Femur (tissue), 1 donor: Measurements from ENCODE around the gene SIGMAR1.

Experiments
- DNase-seq: peaks from one replicate; pipeline ENCODE4 v3.0.0-alpha.2; 2017

The SIGMAR1 gene

DNA sequence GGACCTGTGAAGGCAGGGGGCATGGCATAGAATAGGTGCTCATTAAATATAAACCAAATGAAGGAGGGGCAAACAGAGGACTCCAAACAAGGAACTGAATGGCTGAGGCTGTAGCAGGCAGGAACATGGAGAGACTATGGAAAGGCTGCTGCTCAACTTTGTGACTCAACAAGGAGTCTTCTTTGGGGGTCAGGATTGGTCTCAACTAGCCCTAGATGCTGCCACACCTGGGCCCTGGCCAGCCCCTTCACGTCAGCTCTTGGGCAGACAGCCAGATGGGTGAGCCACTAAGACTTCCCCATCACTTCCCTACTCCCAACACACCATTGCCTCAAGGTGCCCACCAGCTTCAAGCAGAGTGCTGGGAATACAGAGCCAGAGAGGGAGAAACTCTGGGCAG lies 36.7 kb downstream of the SIGMAR1 start:
- no peak for DNase-seq

DNA sequence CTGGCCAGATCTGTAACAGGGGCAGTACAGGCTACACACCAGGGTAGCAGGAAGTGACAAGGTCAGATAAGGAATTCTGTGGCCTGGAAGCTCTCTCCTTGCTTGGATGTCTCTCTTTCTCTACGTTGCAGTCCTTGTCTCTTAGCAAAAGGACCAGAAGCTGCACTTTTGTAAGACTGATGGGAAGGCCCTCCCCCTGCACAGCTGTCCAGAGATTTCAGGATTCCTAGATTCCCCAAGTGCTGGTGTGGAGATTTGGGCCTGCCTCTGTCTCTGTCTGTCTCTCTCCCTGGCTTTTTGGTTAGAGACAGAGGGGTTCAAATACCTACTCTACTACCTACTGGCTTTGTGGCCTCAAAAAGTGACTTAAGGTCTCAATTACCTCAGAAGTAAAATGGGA lies 38.0 kb downstream of the SIGMAR1 start:
- no peak for DNase-seq

DNA sequence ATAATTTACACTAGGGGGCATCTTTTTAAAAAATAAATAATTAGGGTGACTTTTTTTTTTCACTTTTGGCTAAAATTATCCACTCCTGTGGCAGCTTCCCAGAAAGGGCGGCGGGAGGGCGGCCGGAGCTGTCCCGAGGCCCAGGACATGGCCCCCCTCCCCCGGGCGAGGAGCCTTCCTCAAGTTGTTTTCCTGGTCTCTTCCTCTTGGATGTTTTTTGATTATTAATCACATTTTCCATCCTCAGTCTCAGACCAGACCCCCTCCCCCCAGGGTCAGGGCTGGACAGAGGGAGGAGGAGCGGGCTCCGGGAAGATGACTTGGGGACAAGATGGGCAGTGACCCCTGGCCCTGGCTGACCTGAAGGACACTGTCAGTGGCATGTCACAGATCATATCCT lies 43.4 kb downstream of the SIGMAR1 start:
- DNase-seq = no peak

DNA sequence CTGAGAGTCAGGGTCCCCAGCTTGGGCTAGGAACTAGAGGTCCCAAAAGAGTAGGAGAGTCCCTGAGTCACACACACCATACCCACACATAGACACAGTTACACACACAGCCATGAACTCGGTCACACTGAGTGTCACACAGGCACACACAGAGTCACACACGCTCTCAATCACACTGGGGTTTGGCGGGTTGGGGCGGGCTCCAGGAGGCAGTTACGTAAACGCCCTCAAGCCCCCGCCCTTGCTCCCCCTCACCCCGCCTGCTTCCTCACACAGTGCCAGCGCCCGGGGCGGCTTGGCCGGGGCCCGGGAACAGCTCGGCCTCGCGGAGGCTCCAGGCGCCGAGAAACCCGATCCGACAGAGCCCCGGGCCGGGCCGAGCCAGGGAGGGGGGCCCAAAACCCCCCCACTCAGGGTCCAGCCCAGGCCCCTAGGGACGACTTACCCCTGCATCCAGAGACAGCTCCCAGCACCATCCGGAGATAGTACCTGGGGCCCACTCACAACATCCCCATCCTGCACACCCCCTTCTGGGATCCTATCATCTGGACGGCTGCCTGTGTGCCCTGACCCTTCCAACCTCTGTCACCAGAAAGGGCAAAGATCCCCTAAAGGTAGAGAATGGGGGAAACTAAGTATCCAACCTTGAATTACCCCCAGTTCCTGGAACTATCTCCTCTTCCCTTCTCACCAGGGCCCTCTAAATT lies 44.5 kb downstream of the SIGMAR1 start:
- DNase-seq = peak; percentile 84

DNA sequence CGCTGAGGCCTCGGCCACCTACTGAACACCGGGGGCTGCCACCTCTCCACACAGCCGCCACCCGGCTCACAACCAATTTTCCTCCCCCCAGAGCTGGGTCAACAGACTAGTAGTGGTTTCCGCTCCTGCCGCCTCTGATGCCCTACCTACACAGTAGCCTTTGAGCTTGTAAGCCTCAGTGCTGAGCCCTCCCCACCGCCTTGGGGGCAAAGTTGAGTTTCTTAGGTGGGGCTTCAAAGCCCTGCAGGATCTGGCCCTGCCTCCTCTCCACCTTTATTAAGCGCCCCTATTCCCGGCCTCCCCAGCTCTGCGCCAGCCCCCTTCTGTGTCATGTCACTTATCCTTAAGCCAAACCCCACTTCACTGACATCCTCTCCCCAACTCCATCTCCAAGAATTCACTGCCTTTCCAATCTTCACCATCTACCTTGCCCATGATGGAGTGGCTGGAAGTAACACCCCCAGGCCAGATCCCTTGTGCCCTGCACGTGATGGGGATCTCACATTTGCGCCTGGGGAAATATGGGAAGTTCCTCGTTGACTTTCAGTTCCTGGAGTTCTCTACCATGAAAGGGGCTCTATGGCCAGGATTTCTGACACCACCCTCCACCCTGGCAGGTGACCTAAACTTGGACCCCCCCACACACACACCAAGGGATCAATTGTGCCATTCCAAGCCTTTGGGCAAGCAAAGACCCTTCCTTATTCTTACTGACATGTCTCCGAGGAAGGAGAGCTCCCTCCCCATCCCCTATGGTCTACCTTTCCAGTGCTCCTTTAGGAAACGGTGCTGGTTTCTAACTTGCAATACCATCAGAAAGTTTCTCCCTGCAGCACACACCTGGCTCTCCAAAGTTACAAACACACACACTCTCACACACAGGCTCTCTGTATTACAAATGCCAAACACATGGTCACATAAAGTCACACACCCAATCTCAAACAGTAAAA lies 45.4 kb downstream of the SIGMAR1 start:
- DNase-seq = no peak

DNA sequence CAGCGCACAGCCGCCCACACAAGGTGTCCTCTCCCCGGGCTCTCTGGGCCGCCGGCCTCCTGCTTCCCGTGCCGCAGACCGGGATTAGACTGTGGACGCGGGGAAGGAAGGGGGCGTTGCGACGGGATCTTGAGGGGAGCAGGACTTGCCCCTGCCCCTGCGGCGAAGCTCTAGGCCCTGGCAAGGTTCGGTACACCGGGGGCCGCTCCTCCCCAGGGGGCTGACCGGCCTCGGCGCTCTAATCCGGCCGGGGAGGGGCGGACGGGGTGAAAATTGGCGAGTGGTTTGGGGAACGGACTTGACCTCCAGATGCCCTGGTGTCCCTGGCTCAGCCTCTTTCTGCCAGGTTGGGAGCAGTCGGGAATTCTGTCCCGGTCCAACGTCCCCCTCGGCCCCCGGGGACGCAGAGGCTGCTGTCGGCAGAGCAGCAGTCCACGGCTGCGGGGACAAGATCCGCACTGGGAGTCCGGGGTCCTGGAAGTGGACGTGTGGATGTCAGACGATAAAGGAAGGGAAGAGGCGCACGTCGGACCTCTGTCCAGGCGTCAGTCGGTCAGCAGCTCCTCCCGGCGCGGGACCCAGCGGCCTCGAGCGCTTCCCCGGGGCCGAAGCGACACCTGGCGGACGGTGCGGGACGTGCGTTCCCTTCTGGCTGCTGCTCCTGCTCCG lies 46.2 kb downstream of the SIGMAR1 start:
- DNase-seq = peak; percentile 91

DNA sequence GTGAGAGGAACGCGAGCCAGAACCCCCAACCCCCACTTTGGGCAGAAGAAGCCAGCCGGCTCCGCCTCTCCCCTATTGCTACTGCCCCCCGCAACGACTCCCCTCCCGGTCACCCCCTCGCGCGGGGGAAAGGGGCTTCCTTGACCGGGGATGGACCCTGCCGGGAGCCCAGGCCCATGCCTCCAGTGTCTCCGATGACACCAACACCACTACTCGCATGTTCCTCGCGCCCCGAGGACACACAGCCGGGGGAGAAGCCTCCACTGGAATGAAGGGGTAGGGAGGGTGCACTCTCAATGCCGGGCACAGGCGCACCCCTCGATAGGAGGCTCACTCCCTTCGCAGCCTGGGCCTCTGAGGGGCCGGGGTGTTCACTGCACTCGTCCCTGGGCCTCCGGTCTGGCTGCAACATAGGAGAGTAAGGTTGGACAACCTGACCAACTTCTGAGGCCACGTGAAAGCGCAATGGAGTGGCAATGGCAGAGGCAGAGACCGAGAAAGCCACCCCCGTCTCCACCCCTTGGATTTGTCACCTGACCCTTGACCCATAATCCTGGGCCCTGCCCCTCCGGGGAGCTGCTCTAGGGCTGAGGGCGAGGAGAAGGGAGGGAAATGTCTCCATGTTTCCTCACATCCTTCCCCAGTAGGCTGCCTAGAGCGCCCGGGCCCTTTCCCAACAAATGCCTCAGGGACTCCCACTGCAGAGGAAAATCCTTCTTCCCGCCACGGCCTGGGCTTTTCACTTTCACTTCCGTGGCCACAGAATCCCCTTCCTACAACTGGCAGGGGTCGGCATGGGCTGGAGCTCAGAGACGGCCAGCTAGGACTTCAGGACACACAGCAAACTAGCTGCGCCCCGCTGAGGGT lies 47.0 kb downstream of the SIGMAR1 start:
- peak; percentile 54 for DNase-seq

DNA sequence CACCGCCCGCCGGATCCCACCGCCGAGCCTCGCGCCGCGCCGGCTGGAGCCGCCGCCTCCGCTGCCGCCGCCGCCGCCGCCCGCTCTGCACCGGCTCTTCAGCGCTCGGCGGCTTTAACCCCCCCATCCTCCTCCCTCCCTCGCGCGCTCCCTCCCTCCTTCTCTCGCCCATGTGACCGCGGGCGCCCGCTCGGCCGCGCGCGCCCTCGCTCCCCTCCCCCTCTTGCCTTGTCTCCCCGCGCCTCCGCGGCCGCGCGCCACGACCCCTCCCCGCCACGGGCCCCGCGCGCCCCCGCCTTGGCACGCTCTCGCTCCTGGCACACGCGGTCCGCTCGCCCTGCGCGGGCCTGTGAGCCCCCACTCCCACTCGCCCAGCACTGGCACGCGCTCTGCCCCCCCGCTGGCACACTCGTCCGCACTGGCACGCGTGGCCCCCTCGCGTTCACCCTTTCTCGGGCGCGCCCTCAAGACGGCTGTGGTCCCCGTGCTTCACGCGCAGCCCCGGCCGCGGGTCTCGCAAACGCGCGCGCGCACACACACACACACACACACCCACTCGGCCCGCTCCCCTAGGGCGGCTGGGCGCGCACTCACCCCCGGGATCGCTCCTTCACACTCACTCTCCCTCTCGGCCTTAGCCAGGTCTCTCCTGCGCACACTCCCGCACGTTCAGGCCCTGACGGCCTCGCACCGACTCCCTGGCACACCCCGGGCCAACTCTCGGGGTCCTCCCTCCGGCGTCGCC lies 47.8 kb downstream of the SIGMAR1 start, which contains the start of gene CNTFR:
Gene CNTFR (minus strand): TSS at position 89 of the 745 bp plus-strand sequence. CDS start 20,743 bp downstream, outside the sequence.
- peak; percentile 76 for DNase-seq

DNA sequence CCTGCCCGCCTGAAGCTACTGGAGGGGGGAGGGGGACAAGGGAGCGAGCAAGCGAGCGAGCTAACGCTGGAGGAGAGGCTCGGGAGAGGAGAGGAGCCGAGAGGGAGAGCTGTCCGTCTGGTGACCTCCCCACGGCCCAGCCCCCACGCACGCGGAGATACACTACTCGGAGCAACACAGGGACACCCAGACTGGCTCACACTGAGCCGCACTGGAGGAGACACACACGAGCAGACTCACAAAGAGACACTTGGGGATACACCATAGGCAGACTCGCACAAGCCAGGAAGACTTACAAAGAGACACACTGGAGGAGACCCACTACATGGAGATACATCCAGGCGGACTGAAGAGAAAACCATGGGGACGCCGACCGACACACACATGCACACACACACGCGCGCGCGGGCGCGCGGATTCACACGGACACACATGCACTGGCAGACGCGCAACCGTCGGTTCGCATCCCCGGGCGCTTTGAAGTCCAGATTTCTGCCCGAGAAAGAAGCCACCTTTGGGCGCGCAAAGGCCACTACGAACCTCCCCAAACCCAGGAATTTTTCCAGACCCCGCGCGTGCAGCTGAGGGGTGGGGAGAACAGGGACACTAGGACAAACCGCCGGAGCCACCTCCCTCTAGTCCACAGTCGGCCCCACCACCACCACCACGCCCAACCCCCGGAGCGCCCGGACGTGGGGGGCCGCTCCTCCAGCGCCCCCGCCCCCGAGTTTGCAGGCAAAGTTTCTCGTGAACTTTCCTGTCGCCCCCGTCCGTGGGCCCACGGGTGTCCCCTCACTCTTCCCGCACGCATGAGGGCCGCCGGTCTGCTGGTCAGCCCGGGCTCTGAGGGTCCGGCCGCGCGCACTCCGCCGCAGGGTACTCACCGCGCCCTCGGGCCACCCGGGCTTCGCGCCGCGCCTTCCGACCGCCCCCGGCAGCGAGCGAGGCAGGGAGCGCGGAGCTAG lies 48.6 kb downstream of the SIGMAR1 start:
- no peak for DNase-seq

DNA sequence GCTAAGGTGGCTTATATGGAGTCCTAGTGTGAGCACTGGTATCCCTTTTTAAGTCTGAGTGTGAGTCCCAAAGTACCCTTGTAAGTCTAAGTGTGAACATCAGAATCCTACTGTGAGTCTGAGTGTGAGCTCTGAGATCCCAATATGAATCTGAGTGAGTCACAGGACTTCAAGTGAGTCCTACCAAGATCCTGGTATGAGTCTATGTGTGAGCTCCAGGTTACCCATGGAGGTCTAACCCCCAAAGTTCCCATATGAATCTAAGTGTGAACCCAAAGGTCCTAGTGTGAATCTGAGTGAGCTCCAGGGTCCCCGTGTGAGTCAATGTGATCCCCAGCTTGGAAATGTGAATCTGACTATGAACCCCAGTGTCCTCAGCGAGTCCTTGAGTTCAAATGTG lies 50.3 kb downstream of the SIGMAR1 start:
- no peak for DNase-seq

DNA sequence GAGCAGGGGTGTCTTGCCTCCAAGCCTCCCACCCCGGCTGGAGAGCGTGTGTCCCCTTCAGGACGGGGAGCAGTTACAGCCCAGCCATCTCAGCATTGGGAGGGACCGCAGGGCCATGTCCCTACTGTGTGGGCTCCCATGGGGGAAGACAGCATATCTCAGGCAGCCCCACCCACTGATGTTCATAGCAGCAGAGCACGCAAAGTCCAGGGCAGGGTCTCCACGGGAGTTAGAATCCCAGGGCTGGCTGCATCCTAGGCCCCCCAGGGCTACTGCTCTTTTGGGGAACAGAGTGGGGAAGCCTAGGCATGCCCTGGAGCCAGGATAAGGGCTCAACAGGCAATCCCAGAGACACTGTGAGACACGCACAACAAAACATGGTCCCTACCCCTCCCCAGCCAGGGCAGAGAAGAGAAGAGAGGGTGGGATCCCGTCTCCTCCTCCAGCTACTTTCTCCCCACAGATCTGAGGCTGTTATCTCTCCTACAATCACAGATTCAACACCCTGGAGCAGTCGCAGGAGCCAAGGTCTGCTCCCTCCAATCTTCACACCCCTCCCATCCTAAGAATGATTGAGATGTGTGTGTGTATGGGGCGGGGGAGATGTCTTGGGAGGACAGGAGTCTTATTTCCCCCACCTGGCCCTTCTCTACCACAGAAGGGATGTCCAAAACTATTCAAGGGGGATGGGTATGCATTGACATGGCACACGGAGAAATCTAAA lies 51.5 kb downstream of the SIGMAR1 start:
- DNase-seq = no peak

DNA sequence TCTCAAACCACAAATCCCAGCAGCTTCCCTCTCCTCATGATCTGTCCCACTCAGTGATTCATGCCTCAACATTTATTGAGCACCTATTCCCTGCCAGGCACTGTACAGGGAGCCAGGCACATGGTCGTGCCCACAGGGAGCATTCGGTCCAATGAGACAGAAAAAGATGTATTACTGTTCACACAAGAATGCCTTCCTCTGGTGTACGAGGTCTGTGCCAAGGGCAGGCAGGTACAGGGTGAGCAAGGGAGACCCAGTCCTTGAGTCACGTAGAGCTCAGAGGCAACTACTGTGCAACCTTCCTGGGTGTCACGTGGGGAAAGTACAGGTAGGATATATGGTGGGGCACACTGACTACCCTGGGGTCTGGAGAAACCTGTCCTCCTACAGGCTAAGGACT lies 52.6 kb downstream of the SIGMAR1 start:
- no peak for DNase-seq
